ENCODE measurements around the gene PCDHGA12.
"Not testable (repeated sequence)": the region's sequence is repeated elsewhere in the genome, so short reads cannot be mapped to it uniquely, and the experiment has no call there.

DNA sequence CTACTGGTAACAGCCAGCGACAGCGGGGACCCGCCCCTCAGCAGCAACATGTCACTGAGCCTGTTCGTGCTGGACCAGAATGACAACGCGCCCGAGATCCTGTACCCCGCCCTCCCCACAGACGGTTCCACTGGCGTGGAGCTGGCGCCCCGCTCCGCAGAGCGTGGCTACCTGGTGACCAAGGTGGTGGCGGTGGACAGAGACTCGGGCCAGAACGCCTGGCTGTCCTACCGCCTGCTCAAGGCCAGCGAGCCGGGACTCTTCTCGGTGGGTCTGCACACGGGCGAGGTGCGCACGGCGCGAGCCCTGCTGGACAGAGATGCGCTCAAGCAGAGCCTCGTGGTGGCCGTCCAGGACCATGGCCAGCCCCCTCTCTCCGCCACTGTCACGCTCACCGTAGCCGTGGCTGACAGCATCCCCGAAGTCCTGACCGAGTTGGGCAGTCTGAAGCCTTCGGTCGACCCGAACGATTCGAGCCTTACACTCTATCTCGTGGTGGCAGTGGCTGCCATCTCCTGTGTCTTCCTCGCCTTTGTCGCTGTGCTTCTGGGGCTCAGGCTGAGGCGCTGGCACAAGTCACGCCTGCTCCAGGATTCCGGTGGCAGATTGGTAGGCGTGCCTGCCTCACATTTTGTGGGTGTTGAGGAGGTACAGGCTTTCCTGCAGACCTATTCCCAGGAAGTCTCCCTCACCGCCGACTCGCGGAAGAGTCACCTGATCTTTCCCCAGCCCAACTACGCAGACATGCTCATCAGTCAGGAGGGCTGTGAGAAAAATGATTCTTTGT, 35.7 kb upstream of the PCDHGA12 start:
- TF ChIP-seq, protein P1, sequence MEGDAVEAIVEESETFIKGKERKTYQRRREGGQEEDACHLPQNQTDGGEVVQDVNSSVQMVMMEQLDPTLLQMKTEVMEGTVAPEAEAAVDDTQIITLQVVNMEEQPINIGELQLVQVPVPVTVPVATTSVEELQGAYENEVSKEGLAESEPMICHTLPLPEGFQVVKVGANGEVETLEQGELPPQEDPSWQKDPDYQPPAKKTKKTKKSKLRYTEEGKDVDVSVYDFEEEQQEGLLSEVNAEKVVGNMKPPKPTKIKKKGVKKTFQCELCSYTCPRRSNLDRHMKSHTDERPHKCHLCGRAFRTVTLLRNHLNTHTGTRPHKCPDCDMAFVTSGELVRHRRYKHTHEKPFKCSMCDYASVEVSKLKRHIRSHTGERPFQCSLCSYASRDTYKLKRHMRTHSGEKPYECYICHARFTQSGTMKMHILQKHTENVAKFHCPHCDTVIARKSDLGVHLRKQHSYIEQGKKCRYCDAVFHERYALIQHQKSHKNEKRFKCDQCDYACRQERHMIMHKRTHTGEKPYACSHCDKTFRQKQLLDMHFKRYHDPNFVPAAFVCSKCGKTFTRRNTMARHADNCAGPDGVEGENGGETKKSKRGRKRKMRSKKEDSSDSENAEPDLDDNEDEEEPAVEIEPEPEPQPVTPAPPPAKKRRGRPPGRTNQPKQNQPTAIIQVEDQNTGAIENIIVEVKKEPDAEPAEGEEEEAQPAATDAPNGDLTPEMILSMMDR (IDR thresholded peaks at IDR 0.05) = not testable (repeated sequence)
- not testable (repeated sequence) for TF ChIP-seq POLR2A, POLR2AphosphoS5, EP300 (IDR thresholded peaks at IDR 0.05)
